HepG2 (cell line): ENCODE measurements around the gene UBE2J1. TPM values are rescaled to one million over a fixed set of nuclear protein-coding genes. Genes with fewer than 3 reads are reported as not detected.

ENCODE experiments used
- CSRNP1 ChIP-seq: sonication (generic); formaldehyde crosslinking; IDR thresholded peaks from 2 replicates; pipeline ENCODE4 v1.8.1; 2023; ENCODE audit warnings: mild to moderate bottlenecking, missing genetic modification reagents
- FOXO1 ChIP-seq: sonication (generic); formaldehyde crosslinking; IDR thresholded peaks from 2 replicates; pipeline ENCODE4 v1.4.0; 2020; ENCODE audit warnings: missing genetic modification reagents
- IRX3 ChIP-seq: sonication (generic); formaldehyde crosslinking; IDR thresholded peaks from 2 replicates; pipeline ENCODE4 v1.8.1; 2023; ENCODE audit warnings: mild to moderate bottlenecking, low read depth, missing genetic modification reagents, borderline replicate concordance
- LCORL ChIP-seq, 2 experiments: fragments of 450-650 bp in 1 of 2; sonication (generic) in 1 of 2; formaldehyde crosslinking in 1 of 2; IDR thresholded peaks; 2 replicates each; pipeline versions ENCODE4 v1.5.0 to v1.6.1; 2017 to 2020; ENCODE audit warnings: antibody characterized with exemption in 1 of 2, missing genetic modification reagents in 1 of 2
- NBN ChIP-seq: fragments of 450-650 bp; conservative IDR thresholded peaks from 2 replicates; pipeline ENCODE4 v1.6.1; 2017
- NCOA2 ChIP-seq: sonication (generic); formaldehyde crosslinking; IDR thresholded peaks from 2 replicates; pipeline ENCODE4 v1.8.0; 2022; ENCODE audit warnings: inconsistent platforms
- PATZ1 ChIP-seq: sonication (generic); formaldehyde crosslinking; IDR thresholded peaks from 2 replicates; pipeline ENCODE4 v1.4.0; 2020; ENCODE audit warnings: missing genetic modification reagents
- PBX2 ChIP-seq: IDR thresholded peaks from 2 replicates; pipeline ENCODE4 v1.6.1; 2016; ENCODE audit warnings: control low read depth
- TBP ChIP-seq: sonication (generic); formaldehyde crosslinking; IDR thresholded peaks from 2 replicates; pipeline ENCODE4 v1.5.0; 2020; ENCODE audit warnings: missing genetic modification reagents
- TOPORS ChIP-seq: sonication (generic); formaldehyde crosslinking; IDR thresholded peaks from 2 replicates; pipeline ENCODE4 v1.8.0; 2023; ENCODE audit warnings: mild to moderate bottlenecking, missing genetic modification reagents
- ZFX ChIP-seq: sonication (generic); formaldehyde crosslinking; IDR thresholded peaks from 2 replicates; pipeline ENCODE4 v1.4.0; 2020; ENCODE audit warnings: mild to moderate bottlenecking, low read depth, missing genetic modification reagents, moderate library complexity
- ZNF17 ChIP-seq: sonication (generic); formaldehyde crosslinking; IDR thresholded peaks from 2 replicates; pipeline ENCODE4 v1.5.0; 2020; ENCODE audit warnings: mild to moderate bottlenecking, missing genetic modification reagents
- ZNF224 ChIP-seq: sonication (generic); formaldehyde crosslinking; IDR thresholded peaks from 2 replicates; pipeline ENCODE4 v1.5.0; 2020; ENCODE audit warnings: mild to moderate bottlenecking, missing genetic modification reagents
- ZNF326 ChIP-seq: sonication (generic); formaldehyde crosslinking; IDR thresholded peaks from 2 replicates; pipeline ENCODE4 v1.4.0; 2020; ENCODE audit warnings: missing genetic modification reagents, borderline replicate concordance
- ZNF350 ChIP-seq: sonication (generic); formaldehyde crosslinking; IDR thresholded peaks from 2 replicates; pipeline ENCODE4 v1.4.0; 2020; ENCODE audit warnings: mild to moderate bottlenecking, low read depth, missing genetic modification reagents, borderline replicate concordance
- ZNF414 ChIP-seq: sonication (generic); formaldehyde crosslinking; IDR thresholded peaks from 2 replicates; pipeline ENCODE4 v1.5.0; 2020; ENCODE audit warnings: missing genetic modification reagents
- ZNF557 ChIP-seq: sonication (generic); formaldehyde crosslinking; IDR thresholded peaks from 2 replicates; pipeline ENCODE4 v1.4.0; 2020; ENCODE audit warnings: missing genetic modification reagents
- ZNF569 ChIP-seq: sonication (generic); formaldehyde crosslinking; IDR thresholded peaks from 2 replicates; pipeline ENCODE4 v1.5.0; 2020; ENCODE audit warnings: mild to moderate bottlenecking, missing genetic modification reagents, moderate library complexity, borderline replicate concordance
- ZNF768 ChIP-seq: sonication (generic); formaldehyde crosslinking; IDR thresholded peaks from 2 replicates; pipeline ENCODE4 v1.4.0; 2020; ENCODE audit warnings: missing genetic modification reagents
- ZZZ3 ChIP-seq: sonication (generic); formaldehyde crosslinking; IDR thresholded peaks from 2 replicates; pipeline ENCODE4 v1.4.0; 2020; ENCODE audit warnings: missing genetic modification reagents, mild to moderate bottlenecking, borderline replicate concordance
- polyA plus RNA-seq, 8 experiments: library from polyadenylated mRNA; depleted of rRNA in 3 of 8; stranded (reverse) in 7 of 8; unstranded in 1 of 8; fragments of >200 nt; fragmentation: Illumina TruSeq in 4 of 8; extraction: Trizol in 4 of 8; gene quantifications; 2 replicates each; pipeline versions ENCODE4 v1.2.1 to v1.2.3, GENCODE V29; 2011 to 2016; ENCODE audit warnings: low read depth in 4 of 8, missing spikeins in 1 of 8, mixed read lengths in 1 of 8; ENCODE audit not compliant: insufficient read depth in 1 of 8
- total RNA-seq, 5 experiments: library from RNA; depleted of rRNA; stranded (reverse); fragments of >200 nt; fragmentation: Illumina TruSeq; extraction: Trizol; gene quantifications; 2 replicates each; pipeline ENCODE4 v1.2.3, GENCODE V29; 2016; ENCODE audit warnings: low read depth in 1 of 5
- TF ChIP-seq, protein P1 (sequence below): sonication (generic); formaldehyde crosslinking; IDR thresholded peaks from 2 replicates; pipeline ENCODE4 v1.5.0; 2020; ENCODE audit warnings: mild to moderate bottlenecking, missing genetic modification reagents

The UBE2J1 gene
- total and polyA plus RNA-seq, 2 of the 13 experiments (the other 11 are each of a cell fraction or from before 2014, with no cell fraction given), result 19.3 to 24.6 TPM

- TF ChIP-seq ZNF414 (CRISPR knock-in tag) (0 out of 2 replicates have a peak, but pooled peaks have one; percentile 27), LCORL (IDR thresholded peaks at IDR 0.05) (no peak), LCORL (CRISPR knock-in tag; IDR thresholded peaks at IDR 0.05) (no peak), PATZ1 (CRISPR knock-in tag) (peak; percentile 99), ZNF224 (no peak), TBP (CRISPR knock-in tag) (no peak), TOPORS (CRISPR knock-in tag) (no peak), ZNF350 (CRISPR knock-in tag) (peak; percentile 45; the same call in 1 of the 2 replicates), PBX2 (CRISPR knock-in tag) (no peak), NCOA2 (CRISPR knock-in tag) (no peak), ZNF569 (CRISPR knock-in tag) (no peak), NBN (no peak), ZNF17 (CRISPR knock-in tag) (no peak), ZNF768 (CRISPR knock-in tag) (no peak), ZNF557 (CRISPR knock-in tag) (no peak), ZZZ3 (CRISPR knock-in tag) (no peak), ZFX (CRISPR knock-in tag) (no peak), IRX3 (no peak), FOXO1 (CRISPR knock-in tag) (no peak), CSRNP1 (CRISPR knock-in tag) (no peak), ZNF326 (CRISPR knock-in tag) (no peak)
- TF ChIP-seq, protein P1, sequence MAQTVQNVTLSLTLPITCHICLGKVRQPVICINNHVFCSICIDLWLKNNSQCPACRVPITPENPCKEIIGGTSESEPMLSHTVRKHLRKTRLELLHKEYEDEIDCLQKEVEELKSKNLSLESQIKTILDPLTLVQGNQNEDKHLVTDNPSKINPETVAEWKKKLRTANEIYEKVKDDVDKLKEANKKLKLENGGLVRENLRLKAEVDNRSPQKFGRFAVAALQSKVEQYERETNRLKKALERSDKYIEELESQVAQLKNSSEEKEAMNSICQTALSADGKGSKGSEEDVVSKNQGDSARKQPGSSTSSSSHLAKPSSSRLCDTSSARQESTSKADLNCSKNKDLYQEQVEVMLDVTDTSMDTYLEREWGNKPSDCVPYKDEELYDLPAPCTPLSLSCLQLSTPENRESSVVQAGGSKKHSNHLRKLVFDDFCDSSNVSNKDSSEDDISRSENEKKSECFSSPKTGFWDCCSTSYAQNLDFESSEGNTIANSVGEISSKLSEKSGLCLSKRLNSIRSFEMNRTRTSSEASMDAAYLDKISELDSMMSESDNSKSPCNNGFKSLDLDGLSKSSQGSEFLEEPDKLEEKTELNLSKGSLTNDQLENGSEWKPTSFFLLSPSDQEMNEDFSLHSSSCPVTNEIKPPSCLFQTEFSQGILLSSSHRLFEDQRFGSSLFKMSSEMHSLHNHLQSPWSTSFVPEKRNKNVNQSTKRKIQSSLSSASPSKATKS (CRISPR knock-in tag), result no peak
Observed at GRCh38 chr6:89371849-89372505, 19.5 kb upstream of the UBE2J1 start (continued).
